ENCODE measurements around the gene SPATA24. TPM values are rescaled to one million over a fixed set of nuclear protein-coding genes. Genes with fewer than 3 reads are reported as not detected.
"Not testable (repeated sequence)": the region's sequence is repeated elsewhere in the genome, so short reads cannot be mapped to it uniquely, and the experiment has no call there.

Gene SPATA24
- total RNA-seq, 1 donor from 2014 or later: 6.9 TPM

DNA sequence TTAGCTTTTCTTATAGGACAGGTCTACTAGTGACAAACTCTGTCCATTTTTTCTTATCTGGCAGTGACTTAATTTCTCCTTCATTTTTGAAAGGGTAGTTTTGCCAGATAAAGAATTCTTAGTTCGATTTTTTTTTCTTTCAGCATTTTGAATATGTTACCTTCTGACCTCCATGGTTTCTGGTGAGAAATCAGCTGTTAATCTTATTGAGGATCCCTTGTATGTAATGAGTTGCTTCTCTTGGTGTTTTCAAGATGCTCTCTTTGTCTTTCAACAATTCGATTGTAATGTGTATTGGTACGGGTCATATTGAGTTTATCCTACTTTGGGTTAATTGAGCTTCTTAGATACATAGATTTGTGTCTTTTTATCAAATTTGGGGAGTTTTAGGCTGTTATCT, 49.7 kb downstream of the SPATA24 start:
- DNase-seq (ENCODE audit: low read depth): no peak

DNA sequence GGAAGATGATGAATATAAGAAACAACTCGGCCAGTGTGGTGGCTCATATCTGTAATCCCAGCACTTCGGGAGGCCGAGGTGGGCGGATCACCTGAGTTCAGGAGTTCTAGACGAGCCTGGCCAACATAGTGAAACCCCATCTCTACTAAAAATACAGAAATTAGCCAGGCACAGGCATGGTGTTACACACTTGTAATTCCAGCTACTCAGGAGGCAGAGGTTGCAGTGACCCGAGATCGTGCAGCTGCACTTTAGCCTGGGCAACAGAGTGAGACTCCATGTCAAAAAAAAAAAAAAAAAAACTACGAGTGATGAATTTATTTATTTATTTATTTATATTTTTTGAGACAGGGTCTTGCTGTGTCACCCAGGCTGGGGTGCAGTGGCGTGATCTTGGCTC, 56.0 kb downstream of the SPATA24 start:
- DNase-seq (ENCODE audit: low read depth): not testable (repeated sequence)

Other genes starting within 250 kb of the SPATA24 start
- 59.7 and 160 TPM in 2 replicates for gene SIL1, start 205.7 kb downstream of the SPATA24 start, total RNA-seq
- gene MATR3, start 110.3 kb downstream of the SPATA24 start, total RNA-seq: 280 and 486 TPM in 2 replicates
- gene PAIP2, start 62.2 kb downstream of the SPATA24 start, total RNA-seq: 62.3 and 110 TPM in 2 replicates
- gene SLC23A1, start 20.8 kb downstream of the SPATA24 start, total RNA-seq: 1.4 and 3.0 TPM in 2 replicates
- not detected in 2 replicates for gene MZB1, start 14.2 kb downstream of the SPATA24 start, total RNA-seq
- gene PROB1, start 9.0 kb downstream of the SPATA24 start, total RNA-seq: 0.52 and 2.8 TPM in 2 replicates
- 6.3 and 11.1 TPM in 2 replicates for gene DNAJC18, start 35.4 kb upstream of the SPATA24 start, total RNA-seq
- 0.17 and 0.40 TPM in 2 replicates for gene ECSCR, start 58.7 kb upstream of the SPATA24 start, total RNA-seq
- not detected in 2 replicates for gene SMIM33, start 66.9 kb upstream of the SPATA24 start, total RNA-seq
- 12.4 and 15.5 TPM in 2 replicates for gene STING1, start 78.7 kb upstream of the SPATA24 start, total RNA-seq
- 78.2 and 86.7 TPM in 2 replicates for gene UBE2D2, start 157.2 kb upstream of the SPATA24 start, total RNA-seq
- 187 and 252 TPM in 2 replicates for gene CXXC5, start 244.3 kb upstream of the SPATA24 start, total RNA-seq

All from renal cortical epithelial cell (primary cell).